Bronchial epithelial cell (primary cell): ENCODE measurements around the gene ZFP1. TPM values are rescaled to one million over a fixed set of nuclear protein-coding genes. Genes with fewer than 3 reads are reported as not detected.
A peak's percentile ranks its signal among the peaks of the same experiment; 100 is the strongest.
"Not testable (repeated sequence)": the region's sequence is repeated elsewhere in the genome, so short reads cannot be mapped to it uniquely, and the experiment has no call there.

Experiments used
- DNase-seq: peaks from one replicate; pipeline ENCODE4 v3.0.0-alpha.2; 2010; ENCODE audit warnings: low read depth
- FAIRE-seq: peaks from 2 replicates; lab custom pipeline; 2011; peaks lifted over from hg19 to GRCh38; lab: Jason Lieb, UNC
- H3K27me3 ChIP-seq: 2 replicates; pipeline ENCODE4 v1.5.1; 2011; ENCODE audit warnings: low read length; ENCODE audit not compliant: control insufficient read depth, insufficient read depth
- H3K36me3 ChIP-seq: 2 replicates; pipeline ENCODE4 v1.5.1; 2011; ENCODE audit warnings: low read length; ENCODE audit not compliant: control insufficient read depth, insufficient read depth
- H3K4me3 ChIP-seq: 2 replicates; pipeline ENCODE4 v1.5.1; 2011; ENCODE audit warnings: mild to moderate bottlenecking, low read depth, low read length, control low read depth
- CTCF ChIP-seq: IDR thresholded peaks from 2 replicates; pipeline ENCODE4 v1.5.1; 2011; ENCODE audit warnings: mild to moderate bottlenecking, moderate library complexity, low read length, control low read depth, inconsistent platforms; ENCODE audit not compliant: insufficient read depth, severe bottlenecking
- total RNA-seq: library from RNA; depleted of rRNA; stranded (reverse); fragments of >200 nt; gene quantifications from 2 replicates; pipeline ENCODE4 v1.2.1, GENCODE V29; 2014

ZFP1 gene
- total RNA-seq, 1 donor from 2014 or later: 10.5 TPM

DNA sequence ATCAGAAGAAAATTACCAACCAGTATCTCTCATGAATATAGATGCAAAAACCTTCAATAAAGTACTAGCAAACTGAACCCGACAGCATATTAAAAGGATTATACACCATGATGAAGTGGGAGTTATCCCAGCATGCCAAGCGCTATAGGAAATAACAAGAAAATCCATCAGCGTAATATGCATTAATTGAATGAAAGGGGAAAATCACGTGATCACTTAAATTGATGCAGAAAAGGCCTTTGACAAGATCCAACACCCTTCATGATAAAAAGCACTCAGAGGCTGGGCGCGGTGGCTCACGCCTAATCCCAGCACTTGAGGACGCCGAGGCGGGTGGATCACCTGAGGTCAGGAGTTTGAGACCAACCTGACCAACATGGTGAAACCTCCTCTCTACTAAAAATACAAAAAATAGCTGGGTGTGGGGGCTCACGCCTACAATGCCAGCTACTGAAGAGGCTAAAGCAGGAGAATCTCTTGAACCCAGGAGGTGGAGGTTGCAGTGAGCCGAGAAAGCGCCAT, 53.8 kb downstream of the ZFP1 start:
- FAIRE-seq (no peak), DNase-seq (no peak)
- no peak for TF ChIP-seq CTCF
- Histone ChIP-seq H3K27me3 (peaks cover 4% of the 10 kb centered on the region), H3K4me3 (no peak overlapping the region), H3K36me3 (no peaks in the 10 kb centered on the region)

- FAIRE-seq (no peak), DNase-seq (no peak)
- no peak overlapping the region for H3K4me3 ChIP-seq
- no peaks in the 10 kb centered on the region for H3K36me3 ChIP-seq
- no peaks in the 10 kb centered on the region for H3K27me3 ChIP-seq
- no peak for TF ChIP-seq CTCF
Measured at GRCh38 chr16:75203096-75203495, 54.8 kb downstream of the ZFP1 start.

DNA sequence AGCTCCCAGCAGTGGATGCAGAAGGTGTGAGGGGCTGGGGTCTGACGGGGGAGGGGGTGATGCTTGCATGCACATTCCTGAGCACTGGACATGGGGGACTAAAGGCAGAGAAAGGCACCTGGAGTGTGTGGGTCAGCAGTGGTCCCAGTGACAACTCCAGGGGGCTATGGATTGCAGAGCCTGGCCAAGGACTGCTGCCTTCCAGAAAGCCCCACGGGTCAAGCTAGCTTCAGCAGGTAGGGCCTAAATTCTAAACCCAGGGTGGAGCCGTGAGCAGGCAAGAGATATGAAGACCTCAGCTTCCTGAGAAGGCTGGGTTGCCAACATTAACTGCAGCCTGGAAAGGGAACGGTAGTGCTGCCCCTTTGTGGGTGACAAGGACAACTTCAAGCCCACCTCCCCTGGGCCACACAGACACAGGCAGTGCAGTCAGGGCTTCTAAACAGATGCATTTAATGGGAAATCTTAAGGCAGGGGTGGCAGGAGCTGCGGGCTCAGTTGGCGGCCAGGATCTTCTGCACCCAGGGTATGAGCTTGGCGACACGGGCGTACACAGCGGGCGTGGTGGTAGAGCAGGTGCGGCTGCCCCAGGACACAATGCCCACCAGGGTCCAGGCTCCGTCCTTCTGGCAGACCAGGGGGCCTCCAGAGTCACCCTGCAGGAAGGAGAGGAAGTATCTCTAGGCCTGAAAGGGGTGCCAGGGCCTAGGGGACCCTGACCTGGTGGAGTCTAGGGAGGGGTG, 55.5 kb downstream of the ZFP1 start:
- no peak for TF ChIP-seq CTCF
- H3K4me3 ChIP-seq: no peak overlapping the region
- H3K36me3 ChIP-seq: no peaks in the 10 kb centered on the region
- no peak for FAIRE-seq
- no peak for DNase-seq
- H3K27me3 ChIP-seq: no peaks in the 10 kb centered on the region

DNA sequence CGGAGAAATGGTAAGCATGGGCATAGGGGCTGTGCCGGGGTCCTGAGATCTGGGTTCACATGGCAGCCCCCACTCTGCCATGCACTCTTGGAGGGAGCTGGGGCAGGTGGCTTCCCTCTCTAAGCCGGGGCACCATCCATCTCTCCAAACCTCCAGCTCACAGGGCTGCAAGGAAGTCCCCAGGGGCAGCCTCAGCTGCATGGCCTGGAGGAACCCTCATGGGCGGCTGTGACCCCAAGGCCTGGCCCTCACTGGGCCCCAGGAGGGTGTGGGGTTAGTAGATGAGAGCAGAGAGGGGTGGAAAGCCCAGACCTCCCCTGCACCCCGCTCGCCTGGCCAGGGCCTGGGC, 56.1 kb downstream of the ZFP1 start:
- Histone ChIP-seq H3K4me3 (no peak overlapping the region), H3K36me3 (no peaks in the 10 kb centered on the region), H3K27me3 (no peaks in the 10 kb centered on the region)
- FAIRE-seq: no peak
- TF ChIP-seq CTCF: no peak
- no peak for DNase-seq

DNA sequence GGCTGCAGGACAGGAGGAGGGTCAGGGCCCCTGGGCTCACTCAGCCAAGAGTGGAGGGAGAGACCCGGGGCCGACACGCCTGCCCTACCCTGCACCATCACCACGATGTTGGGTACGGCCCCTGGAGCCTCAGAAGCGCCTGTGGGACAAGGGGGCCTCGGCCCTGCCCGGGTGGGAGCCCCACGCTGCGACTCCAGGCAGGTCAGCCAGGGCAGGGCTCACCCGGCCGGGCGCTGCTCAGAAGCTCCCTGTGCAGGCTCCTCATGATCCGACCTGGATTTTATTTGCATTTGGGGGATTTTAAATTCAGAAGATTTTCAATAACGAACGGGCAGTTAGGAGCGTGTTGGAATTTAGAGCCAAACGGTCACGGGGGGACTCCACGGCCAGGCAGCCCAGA, 56.6 kb downstream of the ZFP1 start:
- FAIRE-seq: not testable (repeated sequence)

DNA sequence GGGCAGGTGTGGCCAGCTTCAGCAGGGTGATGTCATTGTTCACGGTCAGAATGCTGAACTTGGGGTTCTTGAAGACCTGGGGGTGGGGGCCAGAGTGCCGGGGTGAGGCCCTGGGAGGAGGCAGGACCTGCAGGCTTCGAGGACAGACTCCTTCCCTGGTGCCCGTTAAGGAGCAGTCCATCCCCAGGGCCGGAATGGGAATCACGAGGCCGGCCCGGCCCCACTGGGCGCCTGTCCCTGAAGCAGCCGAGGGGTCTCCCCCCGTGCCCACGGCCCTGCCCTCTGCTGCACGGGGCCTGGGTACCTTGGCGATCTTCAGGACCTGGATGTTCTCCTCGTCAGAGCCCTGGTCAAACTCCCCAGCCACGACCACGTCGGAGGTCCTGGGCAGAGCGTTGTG, 57.1 kb downstream of the ZFP1 start:
- FAIRE-seq: peak; percentile 93
- DNase-seq: not testable (repeated sequence)

More for the DNA sequence above, 56.6 kb downstream of the ZFP1 start:
- DNase-seq, H3K27me3 ChIP-seq, H3K36me3 ChIP-seq, H3K4me3 ChIP-seq: not testable (repeated sequence)

GRCh38 chr16:75205961-75206748, 57.8 kb downstream of the ZFP1 start:
- not testable (repeated sequence) for DNase-seq, H3K4me3 ChIP-seq, FAIRE-seq, H3K27me3 ChIP-seq, H3K36me3 ChIP-seq

More for the DNA sequence above, 57.1 kb downstream of the ZFP1 start:
- not testable (repeated sequence) for H3K4me3 ChIP-seq, H3K27me3 ChIP-seq, H3K36me3 ChIP-seq
